ENCODE results near the gene GULP1.

The GULP1 gene

DNA sequence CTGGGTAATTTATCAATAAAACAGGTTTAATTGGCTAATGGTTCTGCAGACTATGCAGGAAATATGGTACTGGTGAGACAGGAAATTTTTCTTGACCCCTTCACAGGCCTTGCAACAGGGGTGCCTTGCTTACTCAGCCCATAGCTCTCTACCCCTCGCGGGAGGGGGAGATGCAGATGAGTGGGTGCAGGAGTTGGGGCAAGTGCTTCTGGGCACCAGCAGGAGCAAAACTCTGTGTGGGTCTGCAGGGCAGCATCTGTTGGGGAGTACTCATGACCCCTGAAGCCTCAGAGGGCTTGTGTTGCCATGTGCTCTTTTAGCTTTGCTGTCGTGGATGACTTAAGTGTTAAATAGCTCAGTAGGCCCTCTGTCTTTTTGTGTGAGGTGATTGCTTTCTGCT, 48.6 kb downstream of the GULP1 start:
- H3K4me3 ChIP-seq (ENCODE audit: low read depth, low read length) = no peak overlapping the region
- in situ Hi-C loops (cut with HindIII; ENCODE audit: low sequenced_read_pairs) = no loop called here
- DNase-seq (ENCODE audit: low read depth) = no peak
- TF ChIP-seq, protein P1, sequence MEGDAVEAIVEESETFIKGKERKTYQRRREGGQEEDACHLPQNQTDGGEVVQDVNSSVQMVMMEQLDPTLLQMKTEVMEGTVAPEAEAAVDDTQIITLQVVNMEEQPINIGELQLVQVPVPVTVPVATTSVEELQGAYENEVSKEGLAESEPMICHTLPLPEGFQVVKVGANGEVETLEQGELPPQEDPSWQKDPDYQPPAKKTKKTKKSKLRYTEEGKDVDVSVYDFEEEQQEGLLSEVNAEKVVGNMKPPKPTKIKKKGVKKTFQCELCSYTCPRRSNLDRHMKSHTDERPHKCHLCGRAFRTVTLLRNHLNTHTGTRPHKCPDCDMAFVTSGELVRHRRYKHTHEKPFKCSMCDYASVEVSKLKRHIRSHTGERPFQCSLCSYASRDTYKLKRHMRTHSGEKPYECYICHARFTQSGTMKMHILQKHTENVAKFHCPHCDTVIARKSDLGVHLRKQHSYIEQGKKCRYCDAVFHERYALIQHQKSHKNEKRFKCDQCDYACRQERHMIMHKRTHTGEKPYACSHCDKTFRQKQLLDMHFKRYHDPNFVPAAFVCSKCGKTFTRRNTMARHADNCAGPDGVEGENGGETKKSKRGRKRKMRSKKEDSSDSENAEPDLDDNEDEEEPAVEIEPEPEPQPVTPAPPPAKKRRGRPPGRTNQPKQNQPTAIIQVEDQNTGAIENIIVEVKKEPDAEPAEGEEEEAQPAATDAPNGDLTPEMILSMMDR (IDR thresholded peaks at IDR 0.05; ENCODE audit: low read depth, low read length, missing control alignments) = no peak

DNA sequence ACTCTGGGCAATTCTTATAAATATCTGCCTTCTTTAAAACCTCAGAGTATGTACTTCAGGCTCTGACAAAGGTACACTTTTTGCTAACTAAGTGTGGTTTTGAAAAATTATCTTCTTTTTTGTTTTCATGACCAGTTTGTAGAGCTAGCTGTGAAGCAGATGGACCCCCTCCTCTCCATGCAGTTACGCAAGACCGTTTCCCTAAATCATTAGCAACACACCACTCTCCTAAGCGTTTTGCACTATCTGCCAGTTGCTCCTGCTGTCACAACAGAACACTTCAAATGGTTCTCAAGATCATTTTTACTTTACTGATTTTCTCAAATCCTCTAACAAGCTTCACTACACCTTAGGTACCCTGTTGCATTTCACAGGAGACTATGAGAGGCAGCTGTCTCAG, 53.3 kb downstream of the GULP1 start:
- TF ChIP-seq, protein P1 (IDR thresholded peaks at IDR 0.05; ENCODE audit: low read depth, low read length, missing control alignments) = no peak
- DNase-seq (ENCODE audit: low read depth) = no peak
- in situ Hi-C loops (cut with HindIII; ENCODE audit: low sequenced_read_pairs) = no loop called here
- H3K4me3 ChIP-seq (ENCODE audit: low read depth, low read length) = no peak overlapping the region

DNA sequence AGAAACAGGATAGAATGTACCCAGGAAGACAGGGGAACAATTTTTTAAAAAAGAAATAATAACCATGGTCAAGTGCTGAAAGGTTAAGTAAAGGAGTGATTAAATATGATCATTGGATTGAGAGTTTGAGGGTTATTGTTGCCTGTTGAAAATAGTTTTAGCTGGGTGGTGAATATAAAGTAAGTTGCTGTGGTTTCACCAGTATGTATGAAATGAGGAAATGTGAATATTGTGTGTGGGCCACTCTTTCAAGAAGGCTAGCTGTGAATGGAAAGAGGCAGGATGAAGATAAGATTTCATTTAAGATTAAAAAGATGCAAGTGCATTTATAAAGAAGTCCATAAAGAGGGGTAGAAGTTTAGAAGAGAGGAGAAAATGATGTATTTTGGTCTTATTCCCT, 53.8 kb downstream of the GULP1 start:
- peak; percentile 28 for DNase-seq (ENCODE audit: low read depth)
- TF ChIP-seq, protein P1 (IDR thresholded peaks at IDR 0.05; ENCODE audit: low read depth, low read length, missing control alignments) = no peak
- in situ Hi-C loops (cut with HindIII; ENCODE audit: low sequenced_read_pairs) = no loop called here
- H3K4me3 ChIP-seq (ENCODE audit: low read depth, low read length) = no peak overlapping the region

DNA sequence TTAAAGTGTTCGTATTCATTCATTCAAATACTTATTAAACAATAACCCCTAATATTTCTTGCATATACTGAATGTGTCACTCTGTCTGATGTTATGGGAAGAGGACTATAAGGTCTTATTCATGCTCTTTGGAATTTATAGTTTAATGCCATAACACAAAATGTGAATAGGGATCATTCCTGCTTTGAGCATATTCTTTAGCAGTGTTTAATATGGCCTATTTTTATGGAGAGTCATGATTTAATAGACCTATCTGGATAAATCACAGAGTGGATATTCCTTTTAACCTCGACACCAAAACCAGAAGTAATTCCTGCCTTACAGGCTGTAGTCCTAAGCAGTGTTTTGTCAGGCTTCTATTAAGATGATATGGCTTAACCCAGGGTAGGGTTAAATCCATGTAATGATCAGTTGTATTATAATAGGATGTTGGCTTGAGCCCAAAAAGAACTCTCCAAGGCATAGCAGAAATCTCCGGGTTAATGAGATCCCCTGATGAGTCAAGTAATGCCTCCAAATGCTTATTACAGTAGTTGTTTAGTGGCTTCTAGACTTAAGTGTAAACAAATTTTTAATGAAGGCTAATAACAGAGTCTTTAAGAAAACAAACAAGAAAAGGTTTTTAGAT, 54.3 kb downstream of the GULP1 start:
- in situ Hi-C loops (cut with HindIII; ENCODE audit: low sequenced_read_pairs) = no loop called here
- DNase-seq (ENCODE audit: low read depth) = no peak
- H3K4me3 ChIP-seq (ENCODE audit: low read depth, low read length) = no peak overlapping the region
- TF ChIP-seq, protein P1 (IDR thresholded peaks at IDR 0.05; ENCODE audit: low read depth, low read length, missing control alignments) = no peak

DNA sequence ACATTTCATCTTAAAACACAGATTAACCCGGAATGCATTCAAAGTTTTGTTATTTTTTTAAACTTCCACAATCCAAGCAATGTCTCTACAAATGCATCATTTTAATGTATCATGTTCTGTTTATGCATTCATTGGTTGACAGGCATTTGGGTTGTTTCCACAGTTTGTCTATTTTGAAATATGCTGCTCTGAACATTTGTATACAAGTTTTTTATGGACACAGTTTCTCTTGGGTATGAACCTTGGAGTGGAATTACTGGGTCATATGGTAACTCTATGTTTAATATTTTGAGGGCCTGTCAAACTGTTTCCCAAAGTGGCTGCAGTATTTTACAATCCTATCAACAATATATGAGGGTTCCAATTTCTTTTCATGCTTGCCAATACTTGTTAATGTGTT, 57.3 kb downstream of the GULP1 start:
- in situ Hi-C loops (cut with HindIII; ENCODE audit: low sequenced_read_pairs) = no loop called here
- no peak overlapping the region for H3K4me3 ChIP-seq (ENCODE audit: low read depth, low read length)
- TF ChIP-seq, protein P1 (IDR thresholded peaks at IDR 0.05; ENCODE audit: low read depth, low read length, missing control alignments) = no peak
- no peak for DNase-seq (ENCODE audit: low read depth)

DNA sequence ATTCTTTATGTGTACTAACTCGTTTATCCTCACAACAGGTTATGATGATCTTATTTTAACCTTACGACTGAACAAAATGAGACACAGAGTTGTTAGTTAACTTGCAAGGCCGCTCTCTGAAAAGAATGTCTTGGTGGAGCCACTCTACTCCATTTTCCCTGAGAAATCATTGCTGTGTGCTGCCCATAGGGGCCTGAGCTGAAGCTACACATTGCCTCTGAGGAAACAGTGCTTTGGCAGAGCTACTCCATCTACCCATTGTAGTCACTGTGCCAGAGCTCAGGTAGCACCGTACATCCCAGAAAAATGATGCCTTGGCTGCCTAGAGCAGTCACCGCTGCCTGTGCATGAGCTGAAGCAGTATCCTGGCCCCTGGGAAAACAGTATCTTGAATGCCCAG, 61.6 kb downstream of the GULP1 start:
- DNase-seq (ENCODE audit: low read depth) = no peak
- TF ChIP-seq, protein P1 (IDR thresholded peaks at IDR 0.05; ENCODE audit: low read depth, low read length, missing control alignments) = no peak
- in situ Hi-C loops (cut with HindIII; ENCODE audit: low sequenced_read_pairs) = no loop called here
- no peak overlapping the region for H3K4me3 ChIP-seq (ENCODE audit: low read depth, low read length)

Measured in astrocyte of the cerebellum (primary cell).